NB4 (cell line): Measurements from ENCODE around the gene UGGT2.

Experiments
- DNase-seq: peaks from one replicate; pipeline ENCODE4 v3.0.0; 2010; ENCODE audit warnings: low read depth
- H3K4me3 ChIP-seq: one replicate; pipeline ENCODE4 v1.5.1; 2011; ENCODE audit warnings: mild to moderate bottlenecking, low read depth, low read length, moderate library complexity
- CTCF ChIP-seq: IDR thresholded peaks from one replicate; pipeline ENCODE4 v1.5.1; 2012; ENCODE audit warnings: low read depth, low read length
- MAX ChIP-seq: IDR thresholded peaks from 2 replicates; pipeline ENCODE4 v1.6.1; 2011; ENCODE audit warnings: low read depth, low read length
- MYC ChIP-seq: IDR thresholded peaks from 2 replicates; pipeline ENCODE4 v1.6.1; 2011; ENCODE audit warnings: low read depth, low read length
- POLR2A ChIP-seq: IDR thresholded peaks from 2 replicates; pipeline ENCODE4 v1.6.1; 2011; ENCODE audit warnings: mild to moderate bottlenecking; ENCODE audit not compliant: insufficient read length; ENCODE audit errors: extremely low read depth

UGGT2 gene

GRCh38 chr13:95813139-95813538 lies 240.1 kb downstream of the UGGT2 start:
- TF ChIP-seq CTCF, result no peak
- no peak for TF ChIP-seq POLR2A
- TF ChIP-seq MAX, result no peak
- TF ChIP-seq MYC, result no peak
- no peak overlapping the region for H3K4me3 ChIP-seq
- no peak for DNase-seq

- DNase-seq, result no peak
- no peak overlapping the region for H3K4me3 ChIP-seq
- no peak for TF ChIP-seq MAX
- TF ChIP-seq POLR2A, result no peak
- TF ChIP-seq CTCF, result no peak
- TF ChIP-seq MYC, result no peak
These were observed 243.8 kb downstream of the UGGT2 start for GRCh38 chr13:95809429-95809828.

- H3K4me3 ChIP-seq, result no peak overlapping the region
- no peak for DNase-seq
- no peak for TF ChIP-seq CTCF
- TF ChIP-seq MAX, result no peak
- no peak for TF ChIP-seq POLR2A
- TF ChIP-seq MYC, result no peak
These were observed 247.3 kb downstream of the UGGT2 start for GRCh38 chr13:95805921-95806320.

GRCh38 chr13:95801825-95802224 lies 251.4 kb downstream of the UGGT2 start:
- TF ChIP-seq POLR2A (no peak), CTCF (no peak), MYC (no peak), MAX (no peak)
- H3K4me3 ChIP-seq, result no peak overlapping the region
- DNase-seq, result no peak

- no peak overlapping the region for H3K4me3 ChIP-seq
- TF ChIP-seq POLR2A, result no peak
- TF ChIP-seq MYC, result no peak
- no peak for TF ChIP-seq CTCF
- no peak for TF ChIP-seq MAX
- DNase-seq, result no peak
These were observed 252.8 kb downstream of the UGGT2 start for GRCh38 chr13:95800436-95800835.

GRCh38 chr13:95797016-95797415 lies 256.2 kb downstream of the UGGT2 start:
- H3K4me3 ChIP-seq, result no peak overlapping the region
- TF ChIP-seq MYC, result no peak
- TF ChIP-seq CTCF, result no peak
- no peak for TF ChIP-seq POLR2A
- TF ChIP-seq MAX, result no peak
- DNase-seq, result no peak
